ENCODE measurements around the gene MKLN1.

Gene MKLN1

DNA sequence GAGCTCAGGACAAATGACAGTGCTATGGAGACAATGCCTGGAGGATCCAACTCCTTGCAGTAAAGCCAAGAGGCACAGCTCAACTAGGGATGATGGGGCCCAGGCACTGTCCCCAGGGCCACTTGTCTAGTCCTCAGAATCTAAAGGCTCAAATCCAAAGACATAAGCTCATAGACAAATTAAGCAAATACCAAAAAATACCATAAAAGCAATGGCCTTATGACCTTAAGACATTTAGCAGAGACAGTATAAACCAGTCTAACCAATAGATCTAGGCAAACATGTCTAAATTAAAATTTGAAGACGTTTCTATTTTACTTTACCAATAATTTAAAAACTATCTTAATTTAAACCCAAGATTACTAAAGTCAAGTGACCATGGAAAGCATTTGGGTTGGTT is 14.8 kb upstream of the MKLN1 start:
- no peak for TF ChIP-seq CTCF (IDR thresholded peaks at IDR 0.05; ENCODE audit: low read depth, low read length)
- no peak for DNase-seq (ENCODE audit: extremely low read depth, low read depth)

GRCh38 chr7:131320603-131321002 is 7.1 kb upstream of the MKLN1 start:
- no peak for DNase-seq (ENCODE audit: extremely low read depth, low read depth)

DNA sequence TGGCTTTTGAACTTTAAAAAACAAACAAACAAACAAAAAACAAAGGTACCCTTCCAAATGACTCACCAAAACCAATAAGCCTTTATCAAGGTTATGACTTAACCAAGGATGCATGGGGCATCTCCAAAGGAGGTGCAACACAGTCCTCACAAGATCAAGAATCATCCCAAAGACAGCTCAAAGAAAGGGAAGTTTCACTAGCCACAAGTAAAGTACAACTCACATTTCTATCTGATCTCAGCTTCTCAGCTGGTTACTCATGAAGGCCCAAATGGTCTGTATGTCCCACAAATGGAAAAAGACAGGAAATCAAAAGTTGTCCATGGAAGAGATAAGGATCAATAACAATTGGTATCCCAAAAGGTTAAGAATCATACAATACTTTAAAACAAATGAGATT is 6.0 kb upstream of the MKLN1 start:
- no peak for DNase-seq (ENCODE audit: extremely low read depth, low read depth)
- no peak for TF ChIP-seq CTCF (IDR thresholded peaks at IDR 0.05; ENCODE audit: low read depth, low read length)

More at GRCh38 chr7:131320603-131321002, 7.1 kb upstream of the MKLN1 start:
- no peak for TF ChIP-seq CTCF (IDR thresholded peaks at IDR 0.05; ENCODE audit: low read depth, low read length)

DNA sequence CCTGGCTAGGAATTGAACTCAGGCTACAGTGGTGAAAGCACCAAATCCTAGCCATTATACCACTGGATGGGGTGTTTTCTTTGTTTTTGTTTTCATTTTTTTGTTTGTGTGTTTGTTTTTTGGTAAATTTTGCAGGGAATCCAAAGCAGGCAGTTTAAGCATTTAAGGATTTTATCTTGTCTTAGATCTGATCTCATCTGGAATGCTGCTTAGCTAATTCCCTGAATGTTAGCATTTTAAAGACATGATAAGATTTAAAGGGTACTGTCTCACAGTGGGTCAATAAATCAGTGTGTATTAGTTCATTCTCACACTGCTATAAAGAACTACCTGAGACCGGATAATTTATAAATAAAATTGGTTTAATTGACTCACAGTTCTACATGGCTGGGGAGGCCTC is 5.6 kb upstream of the MKLN1 start:
- DNase-seq (ENCODE audit: extremely low read depth, low read depth), result no peak
- no peak for TF ChIP-seq CTCF (IDR thresholded peaks at IDR 0.05; ENCODE audit: low read depth, low read length)

- no peak for TF ChIP-seq CTCF (IDR thresholded peaks at IDR 0.05; ENCODE audit: low read depth, low read length)
- DNase-seq (ENCODE audit: extremely low read depth, low read depth), result no peak
These were observed 4.8 kb upstream of the MKLN1 start for GRCh38 chr7:131322861-131323260.

GRCh38 chr7:131325179-131325840 is 2.4 kb upstream of the MKLN1 start:
- TF ChIP-seq CTCF (IDR thresholded peaks at IDR 0.05; ENCODE audit: low read depth, low read length), result no peak
- no peak for DNase-seq (ENCODE audit: extremely low read depth, low read depth)

- DNase-seq (ENCODE audit: extremely low read depth, low read depth), result no peak
- no peak for TF ChIP-seq CTCF (IDR thresholded peaks at IDR 0.05; ENCODE audit: low read depth, low read length)
These were observed 1.1 kb upstream of the MKLN1 start for GRCh38 chr7:131326576-131326975.
